ENCODE results near the gene RIPK3.

DNA sequence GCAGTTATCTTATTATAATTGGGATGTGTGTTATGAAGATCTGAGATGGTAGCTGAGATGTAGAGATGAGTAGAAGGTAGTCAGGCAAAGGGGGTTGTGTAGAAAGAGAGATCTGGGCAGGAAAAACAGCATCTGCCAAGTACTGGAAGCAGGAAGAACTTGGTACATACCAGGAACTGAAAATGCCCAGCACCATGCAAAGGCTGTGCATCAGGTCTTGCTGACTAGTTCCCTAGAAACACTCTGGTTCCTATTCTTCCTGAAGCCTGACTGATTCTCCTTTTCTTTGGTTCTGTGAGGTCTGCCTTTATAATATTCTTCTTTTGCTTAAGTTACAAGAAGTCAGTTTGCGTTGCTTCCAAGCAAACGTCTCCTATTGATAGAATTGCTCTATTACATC is 21.5 kb upstream of the RIPK3 start:
- no peak for TF ChIP-seq ZFP30 (CRISPR knock-in tag; IDR thresholded peaks at IDR 0.05)
- no peak for TF ChIP-seq RARB (CRISPR knock-in tag; IDR thresholded peaks at IDR 0.05)
- TF ChIP-seq, protein P1, sequence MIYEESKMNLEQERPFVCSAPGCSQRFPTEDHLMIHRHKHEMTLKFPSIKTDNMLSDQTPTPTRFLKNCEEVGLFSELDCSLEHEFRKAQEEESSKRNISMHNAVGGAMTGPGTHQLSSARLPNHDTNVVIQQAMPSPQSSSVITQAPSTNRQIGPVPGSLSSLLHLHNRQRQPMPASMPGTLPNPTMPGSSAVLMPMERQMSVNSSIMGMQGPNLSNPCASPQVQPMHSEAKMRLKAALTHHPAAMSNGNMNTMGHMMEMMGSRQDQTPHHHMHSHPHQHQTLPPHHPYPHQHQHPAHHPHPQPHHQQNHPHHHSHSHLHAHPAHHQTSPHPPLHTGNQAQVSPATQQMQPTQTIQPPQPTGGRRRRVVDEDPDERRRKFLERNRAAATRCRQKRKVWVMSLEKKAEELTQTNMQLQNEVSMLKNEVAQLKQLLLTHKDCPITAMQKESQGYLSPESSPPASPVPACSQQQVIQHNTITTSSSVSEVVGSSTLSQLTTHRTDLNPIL (CRISPR knock-in tag; IDR thresholded peaks at IDR 0.05; ENCODE audit: low read depth) = no peak
- no peak for TF ChIP-seq TSHZ2 (CRISPR knock-in tag; IDR thresholded peaks at IDR 0.05)
- no peak for TF ChIP-seq CSDC2 (CRISPR knock-in tag; IDR thresholded peaks at IDR 0.05)
- TF ChIP-seq TOX (CRISPR knock-in tag; IDR thresholded peaks at IDR 0.05; ENCODE audit: borderline replicate concordance) = no peak
- no peak for TF ChIP-seq ARNTL (CRISPR knock-in tag; IDR thresholded peaks at IDR 0.05; ENCODE audit: borderline replicate concordance, low read depth)
- TF ChIP-seq, protein P2, sequence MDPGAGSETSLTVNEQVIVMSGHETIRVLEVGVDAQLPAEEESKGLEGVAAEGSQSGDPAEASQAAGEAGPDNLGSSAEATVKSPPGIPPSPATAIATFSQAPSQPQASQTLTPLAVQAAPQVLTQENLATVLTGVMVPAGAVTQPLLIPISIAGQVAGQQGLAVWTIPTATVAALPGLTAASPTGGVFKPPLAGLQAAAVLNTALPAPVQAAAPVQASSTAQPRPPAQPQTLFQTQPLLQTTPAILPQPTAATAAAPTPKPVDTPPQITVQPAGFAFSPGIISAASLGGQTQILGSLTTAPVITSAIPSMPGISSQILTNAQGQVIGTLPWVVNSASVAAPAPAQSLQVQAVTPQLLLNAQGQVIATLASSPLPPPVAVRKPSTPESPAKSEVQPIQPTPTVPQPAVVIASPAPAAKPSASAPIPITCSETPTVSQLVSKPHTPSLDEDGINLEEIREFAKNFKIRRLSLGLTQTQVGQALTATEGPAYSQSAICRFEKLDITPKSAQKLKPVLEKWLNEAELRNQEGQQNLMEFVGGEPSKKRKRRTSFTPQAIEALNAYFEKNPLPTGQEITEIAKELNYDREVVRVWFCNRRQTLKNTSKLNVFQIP (CRISPR knock-in tag; IDR thresholded peaks at IDR 0.05; ENCODE audit: borderline replicate concordance, low read depth) = no peak
- no peak for TF ChIP-seq ESRRG (CRISPR knock-in tag; IDR thresholded peaks at IDR 0.05)
- TF ChIP-seq SNAI2 (CRISPR knock-in tag; IDR thresholded peaks at IDR 0.05) = no peak
- no peak for TF ChIP-seq ZNF70 (CRISPR knock-in tag; IDR thresholded peaks at IDR 0.05)
- TF ChIP-seq, protein P3, sequence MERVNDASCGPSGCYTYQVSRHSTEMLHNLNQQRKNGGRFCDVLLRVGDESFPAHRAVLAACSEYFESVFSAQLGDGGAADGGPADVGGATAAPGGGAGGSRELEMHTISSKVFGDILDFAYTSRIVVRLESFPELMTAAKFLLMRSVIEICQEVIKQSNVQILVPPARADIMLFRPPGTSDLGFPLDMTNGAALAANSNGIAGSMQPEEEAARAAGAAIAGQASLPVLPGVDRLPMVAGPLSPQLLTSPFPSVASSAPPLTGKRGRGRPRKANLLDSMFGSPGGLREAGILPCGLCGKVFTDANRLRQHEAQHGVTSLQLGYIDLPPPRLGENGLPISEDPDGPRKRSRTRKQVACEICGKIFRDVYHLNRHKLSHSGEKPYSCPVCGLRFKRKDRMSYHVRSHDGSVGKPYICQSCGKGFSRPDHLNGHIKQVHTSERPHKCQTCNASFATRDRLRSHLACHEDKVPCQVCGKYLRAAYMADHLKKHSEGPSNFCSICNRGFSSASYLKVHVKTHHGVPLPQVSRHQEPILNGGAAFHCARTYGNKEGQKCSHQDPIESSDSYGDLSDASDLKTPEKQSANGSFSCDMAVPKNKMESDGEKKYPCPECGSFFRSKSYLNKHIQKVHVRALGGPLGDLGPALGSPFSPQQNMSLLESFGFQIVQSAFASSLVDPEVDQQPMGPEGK (CRISPR knock-in tag; IDR thresholded peaks at IDR 0.05; ENCODE audit: borderline replicate concordance) = no peak
- no peak for TF ChIP-seq ISL1 (CRISPR knock-in tag; IDR thresholded peaks at IDR 0.05)
- TF ChIP-seq CSRNP3 (CRISPR knock-in tag; IDR thresholded peaks at IDR 0.05) = no peak
